Neutrophil (primary cell): ENCODE results near the gene CEACAM21.
"Not testable (repeated sequence)": the region's sequence is repeated elsewhere in the genome, so short reads cannot be mapped to it uniquely, and the experiment has no call there.

Source experiments
- H3K27ac ChIP-seq: fragments of 200-600 bp; sonication (generic); 2 replicates; pipeline ENCODE4 v1.5.1; 2016; ENCODE audit warnings: mild to moderate bottlenecking, moderate library complexity
- H3K27me3 ChIP-seq: fragments of 200-600 bp; sonication (generic); 2 replicates; pipeline ENCODE4 v1.6.0; 2016; ENCODE audit warnings: mild to moderate bottlenecking
- H3K36me3 ChIP-seq: fragments of 200-600 bp; sonication (generic); 2 replicates; pipeline ENCODE4 v1.5.1; 2017
- H3K4me1 ChIP-seq, 2 experiments: fragments of 200-600 bp in 1 of 2; sonication (generic) in 1 of 2; 1 replicate in 1 of 2; 2 replicates in 1 of 2; pipeline versions ENCODE4 v1.5.1 to v1.6.1; 2013 to 2016; ENCODE audit warnings: low read depth in 1 of 2, low read length in 1 of 2, mild to moderate bottlenecking in 1 of 2, moderate library complexity in 1 of 2; ENCODE audit not compliant: control insufficient read depth in 1 of 2, insufficient read depth in 1 of 2
- H3K4me3 ChIP-seq, 2 experiments: fragments of 200-600 bp in 1 of 2; sonication (generic) in 1 of 2; 1 replicate in 1 of 2; 2 replicates in 1 of 2; pipeline ENCODE4 v1.5.1; 2013 to 2016; ENCODE audit warnings: low read depth in 1 of 2, low read length in 1 of 2, mild to moderate bottlenecking in 1 of 2, moderate library complexity in 1 of 2
- H3K9me3 ChIP-seq: fragments of 200-600 bp; sonication (generic); 2 replicates; pipeline ENCODE4 v1.5.1; 2016
- CTCF ChIP-seq: fragments of 200-600 bp; sonication (generic); IDR thresholded peaks from 2 replicates; pipeline ENCODE4 v1.5.1; 2016; ENCODE audit warnings: antibody characterized with exemption

The CEACAM21 gene

GRCh38 chr19:41577144-41577830 lies 1.3 kb downstream of the CEACAM21 start:
- H3K4me3 ChIP-seq = peak overlapping the region; percentile 70 to 73
- TF ChIP-seq CTCF = no peak

GRCh38 chr19:41577833-41578232 lies 1.9 kb downstream of the CEACAM21 start:
- Histone ChIP-seq H3K27me3 (no peaks in the 10 kb centered on the region), H3K9me3 (no peaks in the 10 kb centered on the region), H3K4me3 (peak overlapping the region; percentile 70 to 73), H3K36me3 (peaks cover 35% of the 10 kb centered on the region), H3K27ac (peak overlapping the region; percentile 97), H3K4me1 (peaks cover 57 to 70% of the 10 kb centered on the region in 2 experiments)
- TF ChIP-seq CTCF = no peak

More at GRCh38 chr19:41577144-41577830, 1.3 kb downstream of the CEACAM21 start:
- H3K36me3 ChIP-seq = peaks cover 30% of the 10 kb centered on the region
- H3K27ac ChIP-seq = peak overlapping the region; percentile 97
- no peaks in the 10 kb centered on the region for H3K9me3 ChIP-seq
- H3K27me3 ChIP-seq = no peaks in the 10 kb centered on the region
- H3K4me1 ChIP-seq = peaks cover 57 to 70% of the 10 kb centered on the region in 2 experiments

- Histone ChIP-seq H3K9me3 (no peaks in the 10 kb centered on the region), H3K4me3 (peak overlapping the region; percentile 70 to 73), H3K27ac (peak overlapping the region; percentile 97), H3K36me3 (peaks cover 44% of the 10 kb centered on the region), H3K27me3 (no peaks in the 10 kb centered on the region), H3K4me1 (peaks cover 57 to 74% of the 10 kb centered on the region in 2 experiments)
- no peak for TF ChIP-seq CTCF
Measured at GRCh38 chr19:41578886-41579285, 2.9 kb downstream of the CEACAM21 start.

- H3K36me3 ChIP-seq = peaks cover 65% of the 10 kb centered on the region
- not testable (repeated sequence) for H3K9me3 ChIP-seq, H3K27me3 ChIP-seq, H3K4me3 ChIP-seq, H3K27ac ChIP-seq
- H3K4me1 ChIP-seq = peaks cover 48 to 60% of the 10 kb centered on the region in 2 experiments
Measured at GRCh38 chr19:41581068-41581467, 5.1 kb downstream of the CEACAM21 start.

GRCh38 chr19:41582577-41583182 lies 6.7 kb downstream of the CEACAM21 start:
- H3K9me3 ChIP-seq, H3K4me3 ChIP-seq, H3K27ac ChIP-seq, H3K27me3 ChIP-seq: not testable (repeated sequence)
- Histone ChIP-seq H3K36me3 (peaks cover 81% of the 10 kb centered on the region), H3K4me1 (peaks cover 31 to 44% of the 10 kb centered on the region in 2 experiments)

GRCh38 chr19:41584260-41584810 lies 8.4 kb downstream of the CEACAM21 start:
- peaks cover 94% of the 10 kb centered on the region for H3K36me3 ChIP-seq
- no peak for TF ChIP-seq CTCF
- no peak overlapping the region for H3K4me3 ChIP-seq

More at GRCh38 chr19:41584260-41584810, 8.4 kb downstream of the CEACAM21 start:
- no peaks in the 10 kb centered on the region for H3K9me3 ChIP-seq
- H3K4me1 ChIP-seq = peaks cover 24 to 35% of the 10 kb centered on the region in 2 experiments
- no peak overlapping the region for H3K27ac ChIP-seq
- H3K27me3 ChIP-seq = no peaks in the 10 kb centered on the region
